GM23248 (cell line): ENCODE results near the gene NGEF.

Source experiments
- EZH2 ChIP-seq: fragments of 200-600 bp; sonication (generic); IDR thresholded peaks from 2 replicates; pipeline ENCODE4 v1.6.1; 2018; ENCODE audit warnings: antibody characterized with exemption, mild to moderate bottlenecking; ENCODE audit not compliant: insufficient read depth, poor library complexity, severe bottlenecking
- EZH2phosphoT487 ChIP-seq: fragments of 200-600 bp; sonication (generic); IDR thresholded peaks from 2 replicates; pipeline ENCODE4 v1.6.1; 2018; ENCODE audit warnings: antibody characterized with exemption, moderate library complexity, mild to moderate bottlenecking, low read depth; ENCODE audit not compliant: insufficient read depth

DNA sequence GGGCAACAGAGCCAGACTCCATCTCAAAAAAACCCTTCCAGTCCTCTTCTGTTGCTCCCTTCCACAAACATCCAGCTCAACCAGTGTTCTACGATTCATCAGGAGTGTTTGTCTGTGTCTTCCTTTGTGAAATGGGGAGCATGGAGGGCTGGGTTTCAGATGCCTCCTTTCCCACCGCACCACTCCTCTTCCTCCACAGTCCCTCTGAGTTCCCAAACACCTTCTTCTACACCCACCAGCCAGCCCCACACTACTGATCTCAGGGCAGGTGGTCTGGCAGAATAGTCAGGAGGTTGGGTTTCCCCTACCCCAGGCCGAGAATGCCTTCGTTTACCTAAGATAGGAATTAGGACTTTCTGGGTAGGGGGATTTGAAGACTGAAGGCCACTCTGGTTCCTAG, 36.9 kb downstream of the NGEF start:
- no peak for TF ChIP-seq EZH2
- no peak for TF ChIP-seq EZH2phosphoT487
